Ishikawa (cell line): ENCODE measurements around the gene WIF1.

Experiments used
- CEBPB ChIP-seq: IDR thresholded peaks from 2 replicates; pipeline ENCODE4 v1.6.1; 2012
- CREB1 ChIP-seq: IDR thresholded peaks from 2 replicates; pipeline ENCODE4 v1.6.1; 2012; ENCODE audit warnings: low read depth
- EGR1 ChIP-seq: IDR thresholded peaks from 2 replicates; pipeline ENCODE4 v1.6.1; 2012
- EP300 ChIP-seq: IDR thresholded peaks from 2 replicates; pipeline ENCODE4 v1.6.1; 2012; ENCODE audit warnings: borderline replicate concordance
- FOXM1 ChIP-seq: IDR thresholded peaks from 2 replicates; pipeline ENCODE4 v1.6.1; 2012; ENCODE audit warnings: low read depth, borderline replicate concordance
- NFIC ChIP-seq: IDR thresholded peaks from 2 replicates; pipeline ENCODE4 v1.6.1; 2012
- RAD21 ChIP-seq: IDR thresholded peaks from 2 replicates; pipeline ENCODE4 v1.6.1; 2012; ENCODE audit warnings: low read depth
- TAF1 ChIP-seq: IDR thresholded peaks from 2 replicates; pipeline ENCODE4 v1.6.1; 2012; ENCODE audit warnings: low read depth, mild to moderate bottlenecking
- TCF12 ChIP-seq: IDR thresholded peaks from 2 replicates; pipeline ENCODE4 v1.6.1; 2012; ENCODE audit warnings: low read depth
- TEAD4 ChIP-seq: IDR thresholded peaks from 2 replicates; pipeline ENCODE4 v1.6.1; 2012
- YY1 ChIP-seq: IDR thresholded peaks from 2 replicates; pipeline ENCODE4 v1.6.1; 2012; ENCODE audit warnings: low read depth
- ZBTB7A ChIP-seq: IDR thresholded peaks from 2 replicates; pipeline ENCODE4 v1.6.1; 2012; ENCODE audit warnings: low read depth
- TF ChIP-seq, protein P1 (sequence below): IDR thresholded peaks from 2 replicates; pipeline ENCODE4 v1.6.1; 2012
- TF ChIP-seq, protein P2 (sequence below): IDR thresholded peaks from 2 replicates; pipeline ENCODE4 v1.6.1; 2012
- TF ChIP-seq, protein P3 (sequence below): IDR thresholded peaks from 2 replicates; pipeline ENCODE4 v1.6.1; 2012; ENCODE audit warnings: low read depth, mild to moderate bottlenecking

WIF1 gene, protein sequence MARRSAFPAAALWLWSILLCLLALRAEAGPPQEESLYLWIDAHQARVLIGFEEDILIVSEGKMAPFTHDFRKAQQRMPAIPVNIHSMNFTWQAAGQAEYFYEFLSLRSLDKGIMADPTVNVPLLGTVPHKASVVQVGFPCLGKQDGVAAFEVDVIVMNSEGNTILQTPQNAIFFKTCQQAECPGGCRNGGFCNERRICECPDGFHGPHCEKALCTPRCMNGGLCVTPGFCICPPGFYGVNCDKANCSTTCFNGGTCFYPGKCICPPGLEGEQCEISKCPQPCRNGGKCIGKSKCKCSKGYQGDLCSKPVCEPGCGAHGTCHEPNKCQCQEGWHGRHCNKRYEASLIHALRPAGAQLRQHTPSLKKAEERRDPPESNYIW

DNA sequence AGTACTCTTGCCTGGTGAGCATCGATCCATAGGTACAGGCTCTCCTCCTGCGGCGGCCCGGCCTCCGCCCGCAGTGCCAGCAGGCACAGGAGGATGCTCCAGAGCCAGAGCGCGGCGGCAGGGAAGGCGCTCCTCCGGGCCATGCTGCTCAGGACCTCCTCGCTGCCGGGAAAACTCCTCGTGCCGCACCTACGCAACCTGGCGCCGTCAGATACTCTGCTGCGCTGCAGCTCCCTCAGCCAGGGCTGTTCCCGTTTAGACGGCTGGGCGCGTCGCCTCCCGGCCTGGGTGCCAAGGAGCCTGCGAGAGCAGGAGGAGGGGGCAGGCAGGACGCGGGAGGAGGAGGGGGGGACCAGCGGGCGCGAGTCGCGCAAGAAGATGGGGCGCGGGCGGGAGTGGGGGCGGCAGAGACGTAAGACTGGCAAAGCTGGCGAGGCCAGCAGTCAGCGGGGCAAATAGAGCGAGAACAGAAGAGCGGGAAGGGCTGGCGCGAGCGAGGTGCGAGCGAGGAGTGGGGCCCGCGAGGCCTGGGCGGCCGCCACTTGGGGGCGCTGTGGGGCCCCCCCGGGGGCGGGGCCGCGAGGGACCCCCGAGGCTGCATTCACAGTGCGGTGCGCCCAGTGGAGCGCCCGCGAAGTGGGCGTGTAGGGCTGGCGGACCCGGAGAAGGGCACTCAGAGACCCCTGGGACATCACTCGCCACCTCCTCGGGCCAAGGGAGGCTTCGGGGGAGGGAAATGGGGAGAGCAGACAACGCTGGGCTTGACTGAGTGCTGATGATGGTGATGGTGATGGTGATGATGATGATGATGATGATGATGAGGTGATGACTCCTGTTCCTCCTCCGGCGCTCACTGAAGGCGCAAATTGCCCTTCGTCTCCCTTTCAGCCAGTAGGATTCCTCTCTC is at the start of gene WIF1:
Gene WIF1, minus strand, starts transcription at position 257 of the 907 bp plus-strand sequence. Its CDS starts 114 bp downstream, at position 143.
- TF ChIP-seq, protein P1, sequence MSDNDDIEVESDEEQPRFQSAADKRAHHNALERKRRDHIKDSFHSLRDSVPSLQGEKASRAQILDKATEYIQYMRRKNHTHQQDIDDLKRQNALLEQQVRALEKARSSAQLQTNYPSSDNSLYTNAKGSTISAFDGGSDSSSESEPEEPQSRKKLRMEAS, result peak; percentile 72
- TF ChIP-seq ZBTB7A, result peak; percentile 74; the same call in 1 of the 2 replicates
- no peak for TF ChIP-seq RAD21
- TF ChIP-seq, protein P2, sequence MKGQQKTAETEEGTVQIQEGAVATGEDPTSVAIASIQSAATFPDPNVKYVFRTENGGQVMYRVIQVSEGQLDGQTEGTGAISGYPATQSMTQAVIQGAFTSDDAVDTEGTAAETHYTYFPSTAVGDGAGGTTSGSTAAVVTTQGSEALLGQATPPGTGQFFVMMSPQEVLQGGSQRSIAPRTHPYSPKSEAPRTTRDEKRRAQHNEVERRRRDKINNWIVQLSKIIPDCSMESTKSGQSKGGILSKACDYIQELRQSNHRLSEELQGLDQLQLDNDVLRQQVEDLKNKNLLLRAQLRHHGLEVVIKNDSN, result no peak

DNA sequence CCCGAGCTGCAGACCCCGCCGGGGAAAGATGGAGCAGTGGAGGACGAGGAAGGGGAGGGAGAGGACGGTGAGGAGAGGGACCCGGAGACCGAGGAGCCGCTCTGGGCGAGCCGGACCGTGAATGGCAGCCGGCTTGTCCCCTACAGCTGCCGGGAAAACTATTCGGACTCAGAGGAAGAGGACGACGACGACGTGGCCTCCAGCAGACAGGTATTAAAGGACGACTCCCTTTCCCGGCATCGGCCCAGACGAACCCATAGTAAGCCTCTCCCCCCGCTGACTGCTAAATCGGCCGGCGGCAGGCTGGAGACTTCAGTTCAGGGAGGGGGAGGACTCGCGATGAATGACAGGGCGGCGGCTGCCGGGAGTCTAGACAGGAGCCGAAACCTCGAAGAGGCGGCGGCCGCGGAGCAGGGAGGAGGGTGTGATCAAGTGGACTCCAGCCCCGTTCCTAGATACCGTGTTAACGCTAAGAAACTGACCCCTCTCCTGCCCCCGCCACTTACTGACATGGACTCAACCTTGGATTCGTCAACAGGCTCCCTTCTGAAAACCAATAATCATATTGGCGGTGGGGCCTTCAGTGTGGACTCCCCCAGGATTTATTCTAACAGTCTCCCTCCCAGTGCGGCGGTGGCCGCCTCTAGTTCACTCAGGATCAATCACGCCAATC is 49.2 kb upstream of the WIF1 start:
- TF ChIP-seq CREB1, result no peak
- TF ChIP-seq, protein P1, result 0 out of 2 replicates have a peak, but pooled peaks have one; percentile 25

DNA sequence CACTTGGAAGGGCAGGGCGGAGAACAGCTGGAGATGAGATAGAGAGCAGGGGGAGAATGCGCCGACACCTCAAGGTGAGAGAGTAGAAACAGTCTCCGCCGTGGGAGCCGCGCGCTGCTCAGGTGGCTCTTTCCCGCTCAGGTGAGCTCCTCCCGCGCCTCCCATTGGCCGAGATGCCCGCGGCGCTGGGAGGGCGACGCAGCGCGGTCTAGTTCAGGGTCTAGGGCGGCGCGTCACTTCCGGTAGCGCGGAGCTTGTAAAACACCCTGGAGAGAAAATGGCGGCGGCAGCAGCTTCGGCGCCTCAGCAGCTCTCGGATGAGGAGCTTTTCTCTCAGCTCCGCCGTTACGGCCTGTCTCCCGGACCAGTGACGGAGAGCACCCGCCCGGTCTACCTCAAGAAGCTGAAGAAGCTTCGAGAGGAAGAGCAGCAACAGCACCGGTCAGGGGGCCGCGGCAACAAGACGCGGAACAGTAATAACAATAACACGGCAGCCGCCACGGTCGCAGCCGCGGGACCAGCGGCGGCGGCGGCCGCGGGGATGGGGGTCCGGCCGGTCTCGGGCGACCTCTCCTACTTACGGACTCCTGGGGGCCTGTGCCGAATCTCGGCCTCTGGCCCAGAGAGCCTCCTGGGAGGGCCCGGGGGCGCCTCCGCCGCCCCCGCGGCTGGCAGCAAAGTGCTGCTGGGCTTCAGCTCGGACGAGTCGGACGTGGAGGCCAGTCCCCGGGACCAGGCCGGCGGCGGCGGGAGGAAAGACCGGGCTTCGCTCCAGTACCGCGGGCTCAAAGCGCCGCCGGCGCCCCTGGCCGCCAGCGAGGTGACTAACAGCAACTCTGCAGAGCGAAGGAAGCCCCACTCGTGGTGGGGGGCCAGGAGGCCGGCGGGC is 48.5 kb upstream of the WIF1 start, which contains the start of gene LEMD3:
Gene LEMD3, plus strand, starts transcription at position 264 of the 889 bp plus-strand sequence. Its CDS starts 14 bp downstream, at position 278.
- TF ChIP-seq CEBPB (no peak; the same call in 1 of the 2 replicates), YY1 (peak; percentile 99), FOXM1 (no peak), ZBTB7A (peak; percentile 90), CREB1 (peak; percentile 90), TCF12 (peak; percentile 94), TEAD4 (peak; percentile 67), EGR1 (0 out of 2 replicates have a peak, but pooled peaks have one; percentile 17), TAF1 (peak; percentile 100), RAD21 (no peak; the same call in 1 of the 2 replicates), EP300 (peak; percentile 45; the same call in 1 of the 2 replicates), NFIC (no peak)
- TF ChIP-seq, protein P2, result peak; percentile 88
- TF ChIP-seq, protein P3, sequence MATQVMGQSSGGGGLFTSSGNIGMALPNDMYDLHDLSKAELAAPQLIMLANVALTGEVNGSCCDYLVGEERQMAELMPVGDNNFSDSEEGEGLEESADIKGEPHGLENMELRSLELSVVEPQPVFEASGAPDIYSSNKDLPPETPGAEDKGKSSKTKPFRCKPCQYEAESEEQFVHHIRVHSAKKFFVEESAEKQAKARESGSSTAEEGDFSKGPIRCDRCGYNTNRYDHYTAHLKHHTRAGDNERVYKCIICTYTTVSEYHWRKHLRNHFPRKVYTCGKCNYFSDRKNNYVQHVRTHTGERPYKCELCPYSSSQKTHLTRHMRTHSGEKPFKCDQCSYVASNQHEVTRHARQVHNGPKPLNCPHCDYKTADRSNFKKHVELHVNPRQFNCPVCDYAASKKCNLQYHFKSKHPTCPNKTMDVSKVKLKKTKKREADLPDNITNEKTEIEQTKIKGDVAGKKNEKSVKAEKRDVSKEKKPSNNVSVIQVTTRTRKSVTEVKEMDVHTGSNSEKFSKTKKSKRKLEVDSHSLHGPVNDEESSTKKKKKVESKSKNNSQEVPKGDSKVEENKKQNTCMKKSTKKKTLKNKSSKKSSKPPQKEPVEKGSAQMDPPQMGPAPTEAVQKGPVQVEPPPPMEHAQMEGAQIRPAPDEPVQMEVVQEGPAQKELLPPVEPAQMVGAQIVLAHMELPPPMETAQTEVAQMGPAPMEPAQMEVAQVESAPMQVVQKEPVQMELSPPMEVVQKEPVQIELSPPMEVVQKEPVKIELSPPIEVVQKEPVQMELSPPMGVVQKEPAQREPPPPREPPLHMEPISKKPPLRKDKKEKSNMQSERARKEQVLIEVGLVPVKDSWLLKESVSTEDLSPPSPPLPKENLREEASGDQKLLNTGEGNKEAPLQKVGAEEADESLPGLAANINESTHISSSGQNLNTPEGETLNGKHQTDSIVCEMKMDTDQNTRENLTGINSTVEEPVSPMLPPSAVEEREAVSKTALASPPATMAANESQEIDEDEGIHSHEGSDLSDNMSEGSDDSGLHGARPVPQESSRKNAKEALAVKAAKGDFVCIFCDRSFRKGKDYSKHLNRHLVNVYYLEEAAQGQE, result peak; percentile 38; the same call in 1 of the 2 replicates
- TF ChIP-seq, protein P1, result peak; percentile 100

DNA sequence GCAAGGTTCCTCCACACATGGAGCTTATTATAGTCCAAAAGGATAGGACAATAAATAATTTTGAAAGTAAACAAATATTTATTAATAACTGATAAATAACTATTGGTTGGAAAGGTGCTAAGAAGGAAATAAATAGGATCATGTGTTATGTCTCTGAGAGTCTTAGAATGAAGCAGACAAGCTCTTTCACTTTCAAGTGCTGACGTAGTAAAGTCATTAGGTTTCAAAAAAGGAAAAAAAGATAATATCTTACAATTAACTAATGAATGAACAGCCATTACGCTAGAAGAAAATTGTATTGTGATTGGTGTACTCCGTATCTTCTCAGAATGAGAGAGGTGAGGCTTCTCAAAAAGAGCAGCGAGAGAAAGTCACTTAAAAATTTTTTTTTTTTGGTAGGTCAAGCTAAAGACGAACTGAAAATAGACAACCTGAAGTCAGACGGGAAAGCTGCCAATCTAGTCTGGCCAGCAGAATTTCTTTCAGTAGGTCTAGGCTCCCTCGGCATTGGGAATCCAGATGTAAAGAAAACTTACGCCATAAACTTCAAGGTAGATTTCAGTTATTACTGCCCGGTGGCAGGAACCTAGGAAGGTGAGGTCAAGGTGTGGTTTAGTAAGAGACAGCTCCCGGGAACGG is 47.7 kb upstream of the WIF1 start:
- TF ChIP-seq YY1, result no peak
- no peak for TF ChIP-seq TAF1
- TF ChIP-seq TEAD4, result no peak
- TF ChIP-seq EP300, result no peak
- no peak for TF ChIP-seq CEBPB
- TF ChIP-seq, protein P3, result no peak
- no peak for TF ChIP-seq EGR1
- TF ChIP-seq, protein P2, result no peak
- no peak for TF ChIP-seq NFIC
- TF ChIP-seq FOXM1, result no peak
- TF ChIP-seq CREB1, result no peak
- TF ChIP-seq RAD21, result no peak
